Measurements from ENCODE around the gene VTI1B.
"Not testable (repeated sequence)": the region's sequence is repeated elsewhere in the genome, so short reads cannot be mapped to it uniquely, and the experiment has no call there.

The VTI1B gene

DNA sequence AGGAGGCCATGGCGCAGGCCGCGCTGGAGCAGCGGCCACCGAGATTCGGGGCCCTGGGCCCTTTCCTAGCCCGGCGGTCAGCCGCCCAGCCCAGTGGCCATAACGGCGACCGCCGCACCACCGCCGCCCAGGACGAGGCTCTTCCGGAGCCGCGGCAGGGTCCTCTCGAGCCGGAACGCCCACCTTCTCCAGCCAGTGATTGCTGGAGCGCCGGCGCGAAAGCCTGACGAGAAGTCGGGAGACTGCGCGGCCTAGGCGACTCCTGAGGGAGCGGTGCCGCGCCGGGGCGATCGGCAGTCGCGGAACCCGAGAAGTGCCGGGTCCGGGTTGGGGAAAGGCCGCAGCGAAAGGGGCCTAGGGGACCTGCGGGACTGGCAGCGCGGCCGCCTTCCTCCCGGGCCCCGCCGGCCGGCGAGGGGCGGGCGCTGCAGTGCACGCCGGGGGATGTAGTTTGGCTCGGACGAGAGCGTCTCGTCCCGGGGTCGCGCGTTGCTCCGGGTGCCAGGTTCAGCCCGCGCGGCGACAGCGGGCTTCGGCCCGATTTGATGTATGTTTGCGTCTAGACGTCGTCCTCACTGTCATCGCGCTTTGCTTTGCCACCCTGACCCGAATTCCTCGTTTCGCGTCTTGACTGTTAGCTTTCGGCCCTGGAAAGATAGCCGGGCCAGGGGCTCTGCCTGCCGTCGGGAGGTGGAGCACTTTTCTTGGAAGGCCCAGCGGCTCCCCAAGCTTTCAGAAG lies at the start of gene VTI1B:
Gene VTI1B (minus strand): TSS at position 153 of the 739 bp plus-strand sequence. CDS start 143 bp downstream, at position 10.
- peak; percentile 72 for DNase-seq (ENCODE audit: low read depth)

GRCh38 chr14:67722293-67722692 lies 47.9 kb upstream of the VTI1B start:
- peak; percentile 56 for DNase-seq (ENCODE audit: low read depth)

GRCh38 chr14:67721875-67722274 lies 47.4 kb upstream of the VTI1B start:
- no peak for DNase-seq (ENCODE audit: low read depth)

GRCh38 chr14:67719866-67720265 lies 45.4 kb upstream of the VTI1B start:
- DNase-seq (ENCODE audit: low read depth), result no peak

GRCh38 chr14:67719385-67719784 lies 45.0 kb upstream of the VTI1B start:
- DNase-seq (ENCODE audit: low read depth), result not testable (repeated sequence)

GRCh38 chr14:67718265-67718664 lies 43.8 kb upstream of the VTI1B start:
- no peak for DNase-seq (ENCODE audit: low read depth)

GRCh38 chr14:67717048-67717447 lies 42.6 kb upstream of the VTI1B start:
- no peak for DNase-seq (ENCODE audit: low read depth)

DNA sequence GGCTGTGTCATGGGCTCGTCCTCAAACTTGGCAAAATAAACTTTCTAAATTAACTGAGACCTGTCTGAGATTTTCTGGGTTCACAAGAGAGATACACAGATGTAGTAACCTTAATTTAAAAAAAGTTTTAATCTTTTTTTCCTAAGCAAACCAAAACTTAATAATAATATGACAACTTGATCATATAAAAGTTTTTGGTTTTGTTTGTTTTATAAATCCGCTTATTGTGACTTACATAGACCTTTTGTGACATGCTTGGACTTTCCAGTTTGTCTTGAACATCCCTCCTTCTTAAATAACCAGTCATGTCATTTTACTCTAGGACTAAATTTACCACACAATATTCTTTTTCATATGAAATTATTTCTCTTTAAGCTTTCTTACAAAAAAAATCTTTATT lies 35.8 kb upstream of the VTI1B start:
- DNase-seq (ENCODE audit: low read depth), result no peak

DNA sequence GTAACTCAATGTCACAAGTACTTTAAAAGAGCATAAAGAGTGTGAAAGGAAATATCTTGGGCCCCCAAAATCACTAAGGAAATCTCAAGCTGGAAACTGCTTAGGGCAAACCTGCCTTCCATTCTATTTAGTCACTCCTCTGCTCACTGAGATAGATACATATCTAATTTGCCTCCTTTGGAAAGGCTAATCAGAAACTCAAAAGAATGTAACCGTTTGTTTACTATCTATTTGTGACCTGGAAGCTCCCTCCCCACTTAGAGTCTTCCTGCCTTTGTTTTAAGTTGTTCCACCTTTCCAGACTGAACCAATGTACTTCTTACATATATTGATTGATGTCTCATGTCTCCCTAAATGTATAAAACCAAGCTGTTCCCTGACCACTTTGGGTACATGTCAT lies 35.4 kb upstream of the VTI1B start:
- not testable (repeated sequence) for DNase-seq (ENCODE audit: low read depth)

DNA sequence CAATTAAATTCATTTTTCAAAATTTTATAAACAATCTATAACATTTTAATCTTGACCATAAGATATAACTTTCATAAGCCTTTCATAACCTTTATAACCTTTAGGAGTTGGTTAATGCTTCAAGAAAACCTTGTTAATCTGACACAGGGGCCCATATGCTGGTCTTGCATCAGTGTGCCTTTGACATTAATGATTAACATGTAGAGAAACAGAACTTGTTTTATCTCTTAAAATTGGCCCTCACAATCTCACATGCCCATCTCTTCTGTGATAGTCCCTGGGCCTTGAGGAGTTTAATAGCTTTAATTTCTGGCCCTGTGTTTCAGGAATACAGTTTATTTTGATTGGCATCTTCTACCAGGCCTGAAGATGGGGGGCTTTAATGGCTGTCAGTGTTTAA lies 34.9 kb upstream of the VTI1B start:
- DNase-seq (ENCODE audit: low read depth), result not testable (repeated sequence)

- no peak for DNase-seq (ENCODE audit: low read depth)
Observed at GRCh38 chr14:67705211-67705610, 30.8 kb upstream of the VTI1B start.

GRCh38 chr14:67704484-67705089 lies 30.2 kb upstream of the VTI1B start:
- DNase-seq (ENCODE audit: low read depth), result peak; percentile 58

- DNase-seq (ENCODE audit: low read depth), result no peak
Observed at GRCh38 chr14:67703997-67704396, 29.6 kb upstream of the VTI1B start.

DNA sequence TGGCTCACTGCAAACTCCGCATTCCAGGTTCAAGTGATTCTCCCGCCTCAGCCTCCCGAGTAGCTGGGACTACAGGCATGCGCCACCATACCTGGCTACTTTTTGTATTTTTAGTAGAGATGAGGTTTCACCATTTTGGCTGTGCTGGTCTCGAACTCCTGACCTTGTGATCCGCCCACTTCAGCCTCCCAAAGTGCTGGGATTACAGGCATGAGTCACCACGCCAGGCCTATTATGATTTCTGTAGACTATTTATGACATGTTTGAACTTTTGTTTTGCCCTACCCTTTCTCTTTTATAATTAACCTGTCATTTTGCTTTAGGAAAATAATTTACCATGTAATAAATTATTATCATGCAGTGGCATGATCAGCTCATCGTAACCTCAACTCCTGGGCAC lies 27.1 kb upstream of the VTI1B start, which contains the start of gene RDH12:
Gene RDH12 (plus strand): TSS at position 395 of the 400 bp plus-strand sequence. CDS start 20,757 bp downstream, outside the sequence.
- peak; percentile 21 for DNase-seq (ENCODE audit: low read depth)

DNA sequence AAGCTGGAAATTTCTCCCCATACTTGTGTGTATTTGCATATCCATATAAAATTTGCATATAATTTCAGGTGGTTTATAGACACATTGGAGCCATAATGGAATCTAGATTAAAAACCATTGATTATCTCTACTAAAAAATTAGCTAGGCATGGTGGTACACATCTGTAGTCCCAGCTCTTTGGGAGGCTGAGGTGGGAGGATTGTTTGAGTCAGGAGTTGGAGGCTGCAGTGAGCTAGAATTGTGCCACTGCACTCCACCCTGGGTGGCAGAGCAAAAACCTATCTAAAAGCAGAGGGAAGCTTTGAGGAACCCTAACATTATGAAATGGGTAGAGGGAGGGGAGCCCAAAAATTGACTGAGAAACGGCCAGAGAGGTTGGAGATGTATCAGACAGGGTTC lies 23.7 kb upstream of the VTI1B start:
- DNase-seq (ENCODE audit: low read depth), result no peak

- DNase-seq (ENCODE audit: low read depth), result no peak
Observed at GRCh38 chr14:67697006-67697405, 22.6 kb upstream of the VTI1B start.

DNA sequence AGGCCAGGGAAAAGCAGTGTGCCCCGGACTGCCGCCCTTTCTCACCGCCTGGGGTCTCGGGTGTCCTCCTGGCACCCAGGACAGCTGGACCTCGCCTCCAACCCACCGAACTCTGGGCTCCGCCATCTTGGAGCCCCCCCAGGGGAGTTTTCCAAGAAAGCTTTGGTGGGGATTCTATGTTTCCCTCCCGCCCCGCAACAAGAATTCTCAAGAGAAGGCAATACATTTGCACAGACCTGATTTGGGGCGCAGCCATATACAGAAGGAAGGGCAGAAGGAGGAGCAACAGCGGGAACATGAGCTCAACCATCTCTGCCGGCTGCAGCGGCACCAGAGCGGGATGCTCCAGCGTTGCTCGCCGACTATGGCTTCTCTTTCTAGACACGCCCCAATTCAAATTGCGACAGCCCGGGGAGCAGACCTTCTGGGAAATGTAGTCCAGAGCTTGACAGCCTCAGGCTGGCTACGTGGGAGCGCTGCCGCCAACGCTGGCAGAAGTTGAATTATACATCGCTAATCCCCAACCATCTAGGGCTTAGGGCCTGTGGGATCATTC lies 21.0 kb upstream of the VTI1B start, which contains the start of gene RDH11:
Gene RDH11 (minus strand): TSS at position 371 of the 556 bp plus-strand sequence. CDS start 61 bp downstream, at position 310.
- DNase-seq (ENCODE audit: low read depth), result peak; percentile 93

DNA sequence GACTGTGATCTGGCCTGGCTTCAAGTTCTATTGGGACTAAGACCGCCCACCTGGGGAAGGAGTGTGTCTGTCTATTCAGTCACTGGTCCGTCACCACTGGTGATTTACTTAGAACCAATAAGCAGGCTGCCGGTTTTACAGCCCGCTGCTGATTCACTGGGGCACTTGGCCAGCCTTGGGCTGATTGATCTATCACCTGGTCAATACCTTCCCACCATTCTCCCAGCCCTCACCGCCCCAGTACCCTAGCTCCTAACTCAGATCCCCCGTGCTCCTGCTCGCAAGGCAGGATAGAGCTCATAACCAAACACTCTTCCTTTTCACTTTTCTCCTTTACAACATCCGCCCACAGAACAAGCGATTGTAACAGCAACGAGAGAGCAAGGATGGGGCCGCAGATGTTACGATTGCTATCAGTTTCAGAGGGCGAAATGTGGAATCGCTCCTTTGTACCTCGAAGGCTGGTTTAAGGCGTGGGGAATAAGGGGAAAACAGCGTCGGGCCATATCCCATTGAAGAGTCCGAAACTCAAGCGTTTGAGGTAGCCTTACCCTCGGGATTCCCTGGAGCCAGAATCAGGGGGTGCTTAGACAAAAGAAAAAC lies 20.5 kb upstream of the VTI1B start:
- DNase-seq (ENCODE audit: low read depth), result peak; percentile 97

GRCh38 chr14:67690011-67690410 lies 15.6 kb upstream of the VTI1B start:
- DNase-seq (ENCODE audit: low read depth), result no peak

GRCh38 chr14:67683842-67684241 lies 9.4 kb upstream of the VTI1B start:
- DNase-seq (ENCODE audit: low read depth), result no peak

DNA sequence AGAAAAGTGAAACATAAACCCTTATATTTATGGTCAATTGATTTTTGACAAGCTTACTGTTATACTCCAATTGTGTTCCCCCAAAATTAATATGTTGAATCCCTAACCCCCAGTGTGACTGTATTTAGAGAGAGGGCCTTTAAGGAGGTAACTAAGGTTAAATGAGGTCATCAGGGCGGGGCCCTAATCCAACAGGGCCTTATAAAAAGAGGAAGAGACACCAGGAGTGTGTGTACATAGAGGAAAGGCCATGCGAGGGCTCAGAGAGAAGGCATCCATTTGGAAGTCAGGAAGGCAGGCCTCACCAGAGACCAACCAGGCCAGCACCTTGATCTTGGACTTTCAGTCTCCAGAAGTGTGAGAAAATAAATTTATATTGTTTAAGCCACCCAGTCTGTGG lies 6.5 kb upstream of the VTI1B start:
- no peak for DNase-seq (ENCODE audit: low read depth)

- peak; percentile 98 for DNase-seq (ENCODE audit: low read depth)
Observed at GRCh38 chr14:67680121-67680602, 5.7 kb upstream of the VTI1B start.

GRCh38 chr14:67679006-67679405 lies 4.6 kb upstream of the VTI1B start:
- no peak for DNase-seq (ENCODE audit: low read depth)
